Measurements from ENCODE around the gene GALT. TPM values are rescaled to one million over a fixed set of nuclear protein-coding genes. Genes with fewer than 3 reads are reported as not detected.
"Not testable (repeated sequence)": the region's sequence is repeated elsewhere in the genome, so short reads cannot be mapped to it uniquely, and the experiment has no call there.

The GALT gene
- total RNA-seq, 2 experiments from 2014 or later = 62.5 to 90.9 TPM

- peak within 1 kb of the TSS; percentile 86 for H3K4me3 ChIP-seq (ENCODE audit: low read depth, low read length, poor library complexity, severe bottlenecking)
- peak; percentile 96 for DNase-seq (ENCODE audit: low spot score)
- no peaks in the 10 kb centered on the region for H4K20me1 ChIP-seq (ENCODE audit: insufficient read depth, low read length)
- intact Hi-C loops (cut with micrococcal nuclease; ENCODE audit: unreplicated experiment) = loop anchor here (1.0 kb wide), 1 partner anchor 9 kb away; the partner anchor contains the start of gene GALT
- no peaks in the 10 kb centered on the region for H3K9me3 ChIP-seq (ENCODE audit: low read length)
- peaks cover 21% of the 10 kb centered on the region; the same call in 1 of the 2 replicates for H3K36me3 ChIP-seq (ENCODE audit: insufficient read depth, low read length)
- no peaks in the 10 kb centered on the region for H3K9me2 ChIP-seq (ENCODE audit: insufficient read depth, low read length)
- H3K4me1 ChIP-seq (ENCODE audit: insufficient read depth, low read length, poor library complexity, severe bottlenecking) = peaks cover 24% of the 10 kb centered on the region
- H3K79me2 ChIP-seq (ENCODE audit: insufficient read depth, low read depth, low read length) = peaks cover 20% of the 10 kb centered on the region
- H2AFZ ChIP-seq (ENCODE audit: low read length) = peak within 1 kb of the TSS; percentile 86
- TF ChIP-seq, protein P1, sequence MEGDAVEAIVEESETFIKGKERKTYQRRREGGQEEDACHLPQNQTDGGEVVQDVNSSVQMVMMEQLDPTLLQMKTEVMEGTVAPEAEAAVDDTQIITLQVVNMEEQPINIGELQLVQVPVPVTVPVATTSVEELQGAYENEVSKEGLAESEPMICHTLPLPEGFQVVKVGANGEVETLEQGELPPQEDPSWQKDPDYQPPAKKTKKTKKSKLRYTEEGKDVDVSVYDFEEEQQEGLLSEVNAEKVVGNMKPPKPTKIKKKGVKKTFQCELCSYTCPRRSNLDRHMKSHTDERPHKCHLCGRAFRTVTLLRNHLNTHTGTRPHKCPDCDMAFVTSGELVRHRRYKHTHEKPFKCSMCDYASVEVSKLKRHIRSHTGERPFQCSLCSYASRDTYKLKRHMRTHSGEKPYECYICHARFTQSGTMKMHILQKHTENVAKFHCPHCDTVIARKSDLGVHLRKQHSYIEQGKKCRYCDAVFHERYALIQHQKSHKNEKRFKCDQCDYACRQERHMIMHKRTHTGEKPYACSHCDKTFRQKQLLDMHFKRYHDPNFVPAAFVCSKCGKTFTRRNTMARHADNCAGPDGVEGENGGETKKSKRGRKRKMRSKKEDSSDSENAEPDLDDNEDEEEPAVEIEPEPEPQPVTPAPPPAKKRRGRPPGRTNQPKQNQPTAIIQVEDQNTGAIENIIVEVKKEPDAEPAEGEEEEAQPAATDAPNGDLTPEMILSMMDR (conservative IDR thresholded peaks at IDR 0.05; ENCODE audit: low read length) = no peak
- H3K27ac ChIP-seq (ENCODE audit: low read depth, low read length, poor library complexity, severe bottlenecking) = peak within 1 kb of the TSS; percentile 48
- ChIA-PET CTCF (ENCODE audit: unreplicated experiment) (interaction anchor here (0.9 to 4.5 kb wide), 3 partner anchors 10 to 28 kb away, joined by 4 to 35 read pairs (median 4); partner anchors contain the start of genes DCTN3 and GALT), POLR2A (interaction anchor here (0.6 to 7.3 kb wide), 13 partner anchors 10 to 1226 kb away, joined by 3 to 66 read pairs (median 4); partner anchors contain the start of genes DCTN3, GALT and RPP25L)
- BruUV-seq (replicated peaks) = no TSS peak
- H3K4me2 ChIP-seq (ENCODE audit: low read length) = peak within 1 kb of the TSS; percentile 92
These were observed 8.9 kb upstream of the GALT start, which contains the start of gene SIGMAR1 for GRCh38 chr9:34637356-34638137. Gene SIGMAR1, minus strand, starts transcription at chr9:34637787. Its CDS starts 90 bp downstream, at chr9:34637697.

DNA sequence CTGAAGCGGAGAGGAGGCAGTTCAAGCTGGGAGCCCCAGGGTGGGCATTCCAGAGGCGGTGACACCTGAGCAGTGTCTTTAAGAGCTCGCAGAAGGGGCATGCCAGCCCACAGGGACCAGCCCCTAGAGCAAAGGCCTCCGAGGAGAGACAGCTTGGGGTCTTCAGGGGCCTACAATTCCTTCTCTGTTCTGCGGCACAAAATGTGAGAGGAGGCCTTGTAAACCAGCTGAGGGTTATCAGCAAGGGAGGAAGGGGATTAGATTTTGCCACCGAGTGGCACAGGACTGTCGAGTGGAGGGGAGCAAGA lies 8.4 kb upstream of the GALT start:
- Histone ChIP-seq H3K36me3 (ENCODE audit: insufficient read depth, low read length) (peaks cover 21% of the 10 kb centered on the region; the same call in 1 of the 2 replicates), H3K9me2 (ENCODE audit: insufficient read depth, low read length) (no peaks in the 10 kb centered on the region), H4K20me1 (ENCODE audit: insufficient read depth, low read length) (no peaks in the 10 kb centered on the region), H3K4me1 (ENCODE audit: insufficient read depth, low read length, poor library complexity, severe bottlenecking) (peaks cover 24% of the 10 kb centered on the region), H3K79me2 (ENCODE audit: insufficient read depth, low read depth, low read length) (peaks cover 20% of the 10 kb centered on the region), H3K4me3 (ENCODE audit: low read depth, low read length, poor library complexity, severe bottlenecking) (peak overlapping the region; percentile 86), H3K4me2 (ENCODE audit: low read length) (peak overlapping the region; percentile 92), H3K27ac (ENCODE audit: low read depth, low read length, poor library complexity, severe bottlenecking) (peak overlapping the region; percentile 48), H3K9me3 (ENCODE audit: low read length) (no peaks in the 10 kb centered on the region), H2AFZ (ENCODE audit: low read length) (peak overlapping the region; percentile 86)
- POLR2A ChIA-PET = interaction anchor here (0.6 to 7.3 kb wide), 10 partner anchors 9 to 516 kb away, joined by 3 to 66 read pairs (median 4); partner anchors contain the start of genes DCTN3, GALT and RPP25L
- BruUV-seq (replicated peaks) = no TSS peak
- intact Hi-C loops (cut with micrococcal nuclease; ENCODE audit: unreplicated experiment) = loop anchor here (1.0 kb wide), 1 partner anchor 8 kb away; the partner anchor contains the start of gene GALT
- no peak for TF ChIP-seq EZH2phosphoT487 (IDR thresholded peaks at IDR 0.05; ENCODE audit: borderline replicate concordance, low read depth, low read length)
- TF ChIP-seq, protein P1 (conservative IDR thresholded peaks at IDR 0.05; ENCODE audit: low read length) = no peak
- no peak for DNase-seq (ENCODE audit: low spot score)
- CTCF ChIA-PET (ENCODE audit: unreplicated experiment) = interaction anchor here (0.9 to 4.5 kb wide), 3 partner anchors 9 to 27 kb away, joined by 4 to 35 read pairs (median 4); partner anchors contain the start of genes DCTN3 and GALT

DNA sequence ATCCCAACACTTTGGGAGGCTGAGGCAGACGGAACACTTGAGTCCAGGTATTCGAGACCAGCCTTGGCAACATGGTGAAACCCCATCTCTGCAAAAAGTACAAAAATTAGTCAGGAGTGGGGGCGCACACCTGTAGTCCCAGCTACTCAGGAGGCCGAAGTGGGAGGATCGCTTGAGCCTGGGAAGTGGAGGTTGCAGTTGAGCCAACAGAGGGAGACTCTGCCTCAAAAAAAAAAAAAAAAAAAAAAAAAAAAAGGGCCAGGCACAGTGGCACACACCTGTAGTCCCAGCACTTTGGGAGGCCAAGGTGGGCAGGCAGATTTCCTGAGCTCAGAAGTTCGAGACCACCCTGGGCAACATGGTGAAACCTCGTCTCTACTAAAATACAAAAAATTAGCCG lies 7.2 kb upstream of the GALT start:
- H3K4me2 ChIP-seq (ENCODE audit: low read length); H4K20me1 ChIP-seq (ENCODE audit: insufficient read depth, low read length); H3K9me2 ChIP-seq (ENCODE audit: insufficient read depth, low read length); H3K27ac ChIP-seq (ENCODE audit: low read depth, low read length, poor library complexity, severe bottlenecking); H3K9me3 ChIP-seq (ENCODE audit: low read length); intact Hi-C loops (cut with micrococcal nuclease; ENCODE audit: unreplicated experiment); DNase-seq (ENCODE audit: low spot score); H2AFZ ChIP-seq (ENCODE audit: low read length); BruUV-seq (replicated peaks); H3K4me3 ChIP-seq (ENCODE audit: low read depth, low read length, poor library complexity, severe bottlenecking): not testable (repeated sequence)
- CTCF ChIA-PET (ENCODE audit: unreplicated experiment) = interaction anchor here (4.5 kb wide), 1 partner anchor 8 kb away, joined by 35 read pairs; the partner anchor contains the start of gene GALT
- Histone ChIP-seq H3K79me2 (ENCODE audit: insufficient read depth, low read depth, low read length) (peaks cover 20% of the 10 kb centered on the region), H3K4me1 (ENCODE audit: insufficient read depth, low read length, poor library complexity, severe bottlenecking) (peaks cover 24% of the 10 kb centered on the region), H3K36me3 (ENCODE audit: insufficient read depth, low read length) (peaks cover 17% of the 10 kb centered on the region; the same call in 1 of the 2 replicates)
- POLR2A ChIA-PET = interaction anchor here (0.6 to 7.3 kb wide), 4 partner anchors 8 to 39 kb away, joined by 3 to 66 read pairs (median 23); partner anchors contain the start of genes DCTN3 and GALT
